Measurements from ENCODE around the gene PLPP3. TPM values are rescaled to one million over a fixed set of nuclear protein-coding genes. Genes with fewer than 3 reads are reported as not detected.

PLPP3 gene
- total RNA-seq, 1 experiment from 2014 or later, result 26.7 TPM

GRCh38 chr1:56572334-56573050, 6.9 kb downstream of the PLPP3 start:
- peaks cover 78 to 79% of the 10 kb centered on the region in 2 experiments for H3K4me1 Mint-ChIP-seq
- Histone ChIP-seq H3K9ac (ENCODE audit: extremely low read depth, insufficient read length, low read length) (no peak overlapping the region), H3K4ac (ENCODE audit: low read depth, low read length) (no peak overlapping the region), H3K18ac (ENCODE audit: insufficient read length, low read depth, low read length) (no peak overlapping the region), H2BK15ac (ENCODE audit: low read depth, low read length) (no peak overlapping the region), H3K27me3 (ENCODE audit: insufficient read depth, low read length) (no peaks in the 10 kb centered on the region), H3K79me2 (ENCODE audit: insufficient read depth, low read length) (peaks cover 54% of the 10 kb centered on the region), H3K56ac (ENCODE audit: insufficient read length, low read depth, low read length) (no peak overlapping the region), H3K23me2 (ENCODE audit: insufficient read length, low read depth, low read length, poor library complexity, severe bottlenecking) (peaks cover 3% of the 10 kb centered on the region), H4K5ac (ENCODE audit: insufficient read length, low read depth, low read length) (no peak overlapping the region), H3T11ph (ENCODE audit: low read length) (no peak overlapping the region), H4K8ac (replicated peaks; ENCODE audit: insufficient read length, low read depth, low read length) (no peak overlapping the region), H2BK12ac (ENCODE audit: insufficient read length, low read depth, low read length) (no peak overlapping the region), H3K4me2 (ENCODE audit: insufficient read depth, insufficient read length, low read length) (no peak overlapping the region), H2AK5ac (ENCODE audit: insufficient read length, low read length) (no peak overlapping the region), H2AFZ (ENCODE audit: low read length) (no peak overlapping the region), H4K91ac (ENCODE audit: insufficient read length, low read depth, low read length) (no peak overlapping the region), H3K4me1 (ENCODE audit: insufficient read depth, low read length) (peaks cover 18% of the 10 kb centered on the region; the same call in 1 of the 2 replicates), H3K9me3 (ENCODE audit: control insufficient read depth, low read depth, low read length) (no peaks in the 10 kb centered on the region), H4K20me1 (ENCODE audit: control insufficient read depth, insufficient read depth, insufficient read length) (no peaks in the 10 kb centered on the region), H3K79me1 (ENCODE audit: insufficient read depth, low read depth, low read length, poor library complexity, severe bottlenecking) (no peaks in the 10 kb centered on the region), H3K23ac (ENCODE audit: insufficient read length, low read depth, low read length) (no peak overlapping the region), H3K27ac (ENCODE audit: insufficient read length, low read depth, low read length) (no peak overlapping the region), H2BK120ac (ENCODE audit: low read depth, low read length, poor library complexity, severe bottlenecking) (no peak overlapping the region), H3K14ac (ENCODE audit: insufficient read depth, low read length) (no peak overlapping the region), H2BK5ac (ENCODE audit: insufficient read length, low read length) (no peak overlapping the region), H2BK20ac (ENCODE audit: low read depth, low read length, poor library complexity, severe bottlenecking) (no peak overlapping the region)
- no peak for TF ChIP-seq CTCF (conservative IDR thresholded peaks at IDR 0.05)
- WGBS (ENCODE audit: extremely low coverage, insufficient read length, low lambda C conversion rate), result no CpG with 5 or more reads among the region's 4 CpGs
- DNase-seq, result no peak
- H3K4me3 Mint-ChIP-seq, result no peak overlapping the region
- peaks cover 10 to 26% (median 19%) of the 10 kb centered on the region in 3 experiments for H3K36me3 Mint-ChIP-seq (ENCODE audit: insufficient read depth in 1 of 3, low read depth in 3 of 3)
- peak overlapping the region; percentile 61 to 70 (median 70); a peak in 3 of 7 replicates for H3K27ac Mint-ChIP-seq
- peaks cover 3 to 5% of the 10 kb centered on the region in 2 experiments; a peak in 4 of 5 replicates for H3K9me3 Mint-ChIP-seq
- H3K27me3 Mint-ChIP-seq (ENCODE audit: low read depth), result no peaks in the 10 kb centered on the region

All from H9 (cell line).